Epithelial cell of esophagus (primary cell): ENCODE measurements around the gene C18orf63.
"Not testable (repeated sequence)": the region's sequence is repeated elsewhere in the genome, so short reads cannot be mapped to it uniquely, and the experiment has no call there.

Source experiments
- DNase-seq: peaks from one replicate; pipeline ENCODE4 v3.0.0; 2010; ENCODE audit warnings: low read depth
- H3K4me3 ChIP-seq: 2 replicates; pipeline ENCODE4 v1.5.1; 2011; ENCODE audit warnings: mild to moderate bottlenecking, low read length, control low read depth
- TF ChIP-seq, protein P1 (sequence below): IDR thresholded peaks from 2 replicates; pipeline ENCODE4 v1.5.1; 2011; ENCODE audit warnings: low read depth, mild to moderate bottlenecking, low read length, control low read depth, inconsistent platforms; ENCODE audit not compliant: insufficient read depth; ENCODE audit errors: missing control alignments

C18orf63 gene

DNA sequence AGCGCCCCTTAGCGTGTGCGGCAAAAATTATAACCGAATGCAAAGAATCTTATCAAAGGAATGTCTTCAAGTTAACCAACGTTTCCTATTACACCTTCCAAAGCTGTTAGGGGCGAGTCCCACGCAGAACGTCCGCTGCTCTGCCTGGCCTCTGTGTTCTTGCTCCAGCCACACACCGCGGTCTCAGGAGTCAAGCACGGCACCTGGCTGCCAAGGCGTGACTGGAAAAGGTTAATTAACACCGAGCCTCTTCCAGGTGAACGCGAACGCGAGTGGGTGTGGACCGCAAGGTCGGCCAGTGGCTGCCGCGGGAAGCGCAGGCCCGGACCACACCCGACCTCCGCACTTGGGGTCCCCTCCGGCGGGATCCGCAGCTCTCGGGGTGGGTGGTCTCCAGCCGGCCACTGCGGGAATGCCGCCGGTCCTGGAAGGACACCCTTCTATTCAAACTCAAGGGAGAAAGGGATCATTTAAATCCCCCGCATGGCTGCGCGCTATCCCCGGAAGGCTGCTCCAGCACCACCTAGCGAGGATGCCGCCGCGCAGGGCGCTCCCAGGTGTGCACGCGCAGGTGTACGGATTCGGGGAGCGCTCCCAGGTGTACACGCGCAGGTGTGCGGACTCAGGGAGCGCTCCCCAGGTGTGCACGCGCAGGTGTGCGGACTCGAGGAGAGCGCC, 24.7 kb upstream of the C18orf63 start:
- TF ChIP-seq, protein P1, sequence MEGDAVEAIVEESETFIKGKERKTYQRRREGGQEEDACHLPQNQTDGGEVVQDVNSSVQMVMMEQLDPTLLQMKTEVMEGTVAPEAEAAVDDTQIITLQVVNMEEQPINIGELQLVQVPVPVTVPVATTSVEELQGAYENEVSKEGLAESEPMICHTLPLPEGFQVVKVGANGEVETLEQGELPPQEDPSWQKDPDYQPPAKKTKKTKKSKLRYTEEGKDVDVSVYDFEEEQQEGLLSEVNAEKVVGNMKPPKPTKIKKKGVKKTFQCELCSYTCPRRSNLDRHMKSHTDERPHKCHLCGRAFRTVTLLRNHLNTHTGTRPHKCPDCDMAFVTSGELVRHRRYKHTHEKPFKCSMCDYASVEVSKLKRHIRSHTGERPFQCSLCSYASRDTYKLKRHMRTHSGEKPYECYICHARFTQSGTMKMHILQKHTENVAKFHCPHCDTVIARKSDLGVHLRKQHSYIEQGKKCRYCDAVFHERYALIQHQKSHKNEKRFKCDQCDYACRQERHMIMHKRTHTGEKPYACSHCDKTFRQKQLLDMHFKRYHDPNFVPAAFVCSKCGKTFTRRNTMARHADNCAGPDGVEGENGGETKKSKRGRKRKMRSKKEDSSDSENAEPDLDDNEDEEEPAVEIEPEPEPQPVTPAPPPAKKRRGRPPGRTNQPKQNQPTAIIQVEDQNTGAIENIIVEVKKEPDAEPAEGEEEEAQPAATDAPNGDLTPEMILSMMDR = peak; percentile 49
- peak overlapping the region; percentile 80 for H3K4me3 ChIP-seq
- DNase-seq = peak; percentile 85

DNA sequence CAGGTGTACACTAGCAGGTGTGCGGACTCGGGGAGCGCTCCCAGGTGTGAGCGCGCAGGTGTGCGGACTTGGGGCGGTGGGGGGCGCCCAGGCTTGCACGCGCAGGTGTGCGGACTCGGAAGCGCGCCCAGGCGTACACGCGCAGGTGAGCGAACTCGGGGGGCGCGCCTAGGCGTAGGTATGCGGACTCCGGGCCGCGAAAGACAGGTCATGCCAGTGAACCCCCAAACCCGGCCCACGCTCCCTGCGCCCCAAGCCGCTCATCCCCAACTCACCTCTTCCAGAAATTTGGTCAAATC, 24.2 kb upstream of the C18orf63 start:
- TF ChIP-seq, protein P1 = no peak
- H3K4me3 ChIP-seq = peak overlapping the region; percentile 80
- no peak for DNase-seq

DNA sequence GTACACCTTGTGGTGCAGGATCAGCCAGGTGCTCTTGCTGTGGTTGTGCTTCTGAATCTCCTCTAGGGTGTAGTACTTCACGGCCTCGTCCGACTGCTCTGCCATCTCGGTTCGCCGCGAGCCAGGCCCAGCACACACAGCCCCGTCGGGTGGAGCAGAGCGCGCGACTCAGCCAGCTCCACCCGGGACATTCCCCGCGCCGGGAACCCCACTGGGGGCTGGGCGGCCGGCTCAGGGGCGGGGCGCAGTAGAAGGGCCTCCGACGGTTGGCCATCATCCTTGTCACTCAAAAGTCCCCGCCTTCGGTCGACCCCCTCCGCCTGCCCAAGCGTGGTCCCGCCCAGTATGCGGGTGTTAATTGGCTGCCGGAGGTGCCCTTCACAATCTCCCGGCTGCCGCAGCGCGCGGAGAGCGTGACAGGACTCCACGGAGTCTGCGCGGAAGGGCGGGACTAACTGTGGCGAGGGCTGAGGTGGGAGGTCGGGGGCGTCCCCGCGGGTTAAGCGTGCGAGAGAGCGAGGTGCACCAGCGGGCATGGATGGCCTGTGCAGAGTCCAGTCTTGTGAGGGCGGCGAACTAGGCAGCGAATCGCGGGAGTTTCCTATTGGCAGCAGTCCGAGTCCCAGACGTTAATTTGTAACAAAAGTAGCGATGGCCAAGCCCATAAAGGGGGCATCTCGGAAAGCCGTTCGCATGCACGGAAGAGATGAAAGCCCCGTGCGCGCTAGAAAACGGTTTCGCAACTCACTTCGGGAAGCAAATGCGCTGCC, 23.7 kb upstream of the C18orf63 start, which contains the start of gene CYB5A:
Gene CYB5A (minus strand): TSS at position 193 of the 770 bp plus-strand sequence. CDS start 88 bp downstream, at position 105.
- peak within 1 kb of the TSS; percentile 80 for H3K4me3 ChIP-seq
- TF ChIP-seq, protein P1 = no peak

DNA sequence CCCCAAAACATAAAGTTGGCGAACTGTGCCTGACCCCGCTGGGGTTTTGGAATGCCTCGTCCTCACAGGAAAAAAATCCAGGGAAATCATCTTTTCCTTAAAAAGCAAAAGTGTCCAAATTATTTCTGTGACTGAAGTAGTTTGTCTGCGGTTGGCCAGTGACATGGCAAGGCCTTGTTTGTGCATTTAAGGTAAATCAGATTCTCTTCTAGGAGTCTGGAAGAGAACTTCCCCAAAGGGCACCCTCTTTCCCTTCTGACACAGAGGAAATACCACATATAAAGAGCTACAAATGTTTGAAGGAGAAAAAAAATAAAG, 23.1 kb upstream of the C18orf63 start:
- TF ChIP-seq, protein P1 = no peak
- peak overlapping the region; percentile 80 for H3K4me3 ChIP-seq
- no peak for DNase-seq

More for the DNA sequence above, 23.7 kb upstream of the C18orf63 start, which contains the start of gene CYB5A:
- DNase-seq = peak; percentile 95

DNA sequence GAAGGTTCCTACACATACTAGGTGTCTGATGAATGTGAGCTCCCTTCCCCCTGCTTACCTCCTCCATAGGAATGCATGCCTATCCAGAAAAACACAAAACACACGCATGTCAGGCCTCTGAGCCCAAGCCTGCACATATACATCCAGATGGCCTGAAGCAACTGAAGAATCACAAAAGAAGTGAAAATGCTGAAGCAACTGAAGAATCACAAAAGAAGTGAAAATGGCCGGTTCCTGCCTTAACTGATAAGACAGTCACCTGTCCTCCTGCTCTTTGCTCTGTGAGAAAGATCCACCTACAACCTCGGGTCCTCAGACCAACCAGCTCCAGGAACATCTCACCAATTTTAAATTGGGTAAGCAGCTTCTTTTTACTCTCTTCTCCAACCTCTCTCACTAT, 22.7 kb upstream of the C18orf63 start:
- not testable (repeated sequence) for H3K4me3 ChIP-seq, DNase-seq

DNA sequence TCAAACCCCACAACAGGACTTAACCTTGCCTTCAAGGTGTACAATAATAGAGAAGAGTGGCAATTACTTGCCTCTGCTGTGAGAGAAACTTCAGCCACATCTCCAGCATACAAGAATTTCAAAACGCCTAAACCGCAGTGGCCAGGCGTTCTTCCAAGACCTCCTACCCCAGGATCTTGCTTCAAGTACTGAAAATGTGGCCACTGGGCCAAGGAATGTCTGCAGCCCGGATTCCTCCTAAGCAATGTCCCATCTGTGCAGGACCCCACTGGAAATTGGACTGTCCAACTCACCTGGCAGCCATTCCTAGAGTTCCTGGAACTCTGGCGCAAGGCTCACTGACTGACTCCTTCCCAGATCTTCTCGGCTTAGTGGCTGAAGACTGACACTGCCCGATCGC, 21.1 kb upstream of the C18orf63 start:
- no peak for DNase-seq
- no peak overlapping the region for H3K4me3 ChIP-seq
- TF ChIP-seq, protein P1 = no peak

DNA sequence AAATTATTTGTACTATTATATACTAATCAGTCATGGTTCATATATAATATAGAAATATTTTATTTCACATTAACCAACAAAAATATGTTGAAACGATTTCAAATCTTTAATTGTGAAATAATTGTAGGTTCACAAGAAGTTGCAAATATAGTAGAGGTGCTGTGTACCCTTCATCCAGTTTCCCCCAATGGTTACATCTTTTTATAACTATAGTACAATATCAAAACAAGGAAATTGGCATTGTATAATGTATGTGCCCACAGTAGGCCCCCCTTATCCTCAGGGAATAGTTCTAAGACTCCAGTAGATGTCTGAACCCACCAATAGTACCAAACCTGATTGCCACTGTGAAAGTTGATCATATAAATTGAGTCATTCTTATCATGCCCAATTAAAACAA, 16.5 kb upstream of the C18orf63 start:
- no peak overlapping the region for H3K4me3 ChIP-seq
- no peak for DNase-seq
- TF ChIP-seq, protein P1 = no peak
